Measurements from ENCODE around the gene KRTAP4-1. TPM values are rescaled to one million over a fixed set of nuclear protein-coding genes. Genes with fewer than 3 reads are reported as not detected.

KRTAP4-1 gene
- not detected in 2 replicates for total RNA-seq

DNA sequence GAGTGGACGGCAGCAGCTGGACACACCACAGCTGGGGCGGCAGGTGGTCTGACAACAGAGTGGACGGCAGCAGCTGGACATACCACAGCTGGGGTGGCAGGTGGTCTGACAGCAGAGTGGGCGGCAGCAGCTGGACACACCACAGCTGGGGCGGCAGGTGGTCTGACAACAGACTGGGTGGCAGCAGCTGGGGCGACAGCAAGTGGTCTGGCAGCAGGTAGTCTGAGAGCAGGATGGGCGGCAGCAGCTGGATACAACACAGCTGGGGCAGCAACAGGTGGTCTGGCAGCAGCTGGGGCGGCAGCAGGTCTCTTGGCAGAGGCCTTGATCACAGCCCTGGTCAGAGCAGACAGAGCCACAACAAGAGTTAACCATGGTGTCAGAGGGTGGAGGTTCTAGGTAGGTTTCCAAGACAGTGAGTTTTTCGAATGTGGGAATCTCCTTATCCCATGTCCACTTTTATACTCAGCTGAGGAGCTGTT is at the start of gene KRTAP4-1:
TSS of gene KRTAP4-1 (minus strand) at position 432 of the 482 bp plus-strand sequence. CDS start at position 375, 57 bp downstream.

DNA sequence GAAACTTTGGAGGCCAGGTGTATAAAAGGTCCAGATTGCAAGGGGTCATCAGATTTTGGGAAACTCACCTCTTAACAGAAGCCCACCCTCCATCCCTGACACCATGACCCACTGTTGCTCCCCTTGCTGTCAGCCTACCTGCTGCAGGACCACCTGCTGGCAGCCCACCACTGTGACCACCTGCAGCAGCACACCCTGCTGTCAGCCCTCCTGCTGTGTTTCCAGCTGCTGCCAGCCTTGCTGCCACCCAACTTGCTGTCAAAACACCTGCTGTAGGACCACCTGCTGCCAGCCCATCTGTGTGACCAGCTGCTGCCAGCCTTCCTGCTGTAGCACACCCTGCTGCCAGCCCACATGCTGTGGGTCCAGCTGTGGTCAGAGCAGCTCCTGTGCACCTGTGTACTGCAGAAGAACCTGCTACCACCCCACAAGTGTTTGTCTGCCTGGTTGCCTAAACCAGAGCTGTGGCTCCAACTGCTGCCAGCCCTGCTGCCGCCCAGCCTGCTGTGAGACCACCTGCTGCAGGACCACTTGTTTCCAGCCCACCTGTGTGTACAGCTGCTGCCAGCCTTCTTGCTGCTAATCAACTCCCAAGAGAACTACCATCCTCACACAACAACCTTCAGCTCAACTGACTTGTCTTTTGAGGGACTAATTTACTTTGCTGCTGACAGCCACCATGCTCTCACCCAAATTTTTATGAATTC is 47.8 kb upstream of the KRTAP4-1 start, which contains the start of gene KRTAP9-3:
TSS of gene KRTAP9-3 (plus strand) at position 51 of the 707 bp plus-strand sequence. CDS start at position 104, 53 bp downstream.

DNA sequence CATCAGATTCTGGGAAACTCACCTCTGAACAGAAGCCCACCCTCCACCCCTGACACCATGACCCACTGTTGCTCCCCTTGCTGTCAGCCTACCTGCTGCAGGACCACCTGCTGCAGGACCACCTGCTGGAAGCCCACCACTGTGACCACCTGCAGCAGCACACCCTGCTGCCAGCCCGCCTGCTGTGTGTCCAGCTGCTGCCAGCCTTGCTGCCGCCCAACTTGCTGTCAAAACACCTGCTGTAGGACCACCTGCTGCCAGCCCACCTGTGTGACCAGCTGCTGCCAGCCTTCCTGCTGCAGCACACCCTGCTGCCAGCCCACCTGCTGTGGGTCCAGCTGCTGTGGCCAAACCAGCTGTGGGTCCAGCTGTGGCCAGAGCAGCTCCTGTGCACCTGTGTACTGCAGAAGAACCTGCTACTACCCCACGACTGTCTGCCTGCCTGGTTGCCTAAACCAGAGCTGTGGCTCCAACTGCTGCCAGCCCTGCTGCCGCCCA is 41.9 kb upstream of the KRTAP4-1 start, which contains the start of gene KRTAP9-2:
TSS of gene KRTAP9-2 (plus strand) at position 51 of the 498 bp plus-strand sequence. CDS start at position 58, 7 bp downstream.

DNA sequence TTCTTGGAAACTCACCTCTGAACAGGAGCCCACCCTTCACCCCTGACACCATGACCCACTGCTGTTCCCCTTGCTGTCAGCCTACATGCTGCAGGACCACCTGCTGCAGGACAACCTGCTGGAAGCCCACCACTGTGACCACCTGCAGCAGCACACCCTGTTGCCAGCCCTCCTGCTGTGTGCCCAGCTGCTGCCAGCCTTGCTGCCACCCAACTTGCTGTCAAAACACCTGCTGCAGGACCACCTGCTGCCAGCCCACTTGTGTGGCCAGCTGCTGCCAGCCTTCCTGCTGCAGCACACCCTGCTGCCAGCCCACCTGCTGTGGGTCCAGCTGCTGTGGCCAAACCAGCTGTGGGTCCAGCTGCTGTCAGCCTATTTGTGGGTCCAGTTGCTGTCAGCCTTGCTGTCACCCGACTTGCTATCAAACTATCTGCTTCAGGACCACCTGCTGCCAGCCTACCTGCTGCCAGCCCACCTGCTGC is 5.2 kb upstream of the KRTAP4-1 start, which contains the start of gene KRTAP9-1:
TSS of gene KRTAP9-1 (plus strand) at position 51 of the 482 bp plus-strand sequence. CDS start at position 51, 0 bp downstream.

DNA sequence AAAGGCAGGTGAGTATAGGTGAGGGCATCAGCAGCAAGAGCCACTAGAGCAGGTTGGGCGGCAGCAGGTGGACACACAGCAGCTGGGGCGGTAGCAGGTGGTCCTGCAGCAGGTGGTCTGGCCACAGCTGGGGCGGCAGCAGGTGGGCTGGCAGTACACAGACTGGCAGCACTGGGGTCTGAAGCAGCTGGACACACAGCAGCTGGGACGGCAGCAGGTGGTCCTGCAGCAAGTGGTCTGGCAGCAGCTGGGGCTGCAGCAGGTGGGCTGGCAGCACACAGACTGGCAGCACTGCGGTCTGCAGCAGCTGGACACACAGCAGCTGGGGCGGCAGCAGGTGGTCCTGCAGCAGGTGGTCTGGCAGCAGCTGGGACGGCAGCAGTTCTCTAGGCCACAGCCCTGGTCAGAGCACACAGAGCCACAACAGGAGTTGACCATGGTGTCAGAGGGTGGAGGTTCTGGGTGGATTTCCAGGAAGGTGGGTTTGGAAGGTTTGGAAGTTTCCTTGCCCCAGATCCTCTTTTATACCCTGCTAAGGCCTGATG is 6.9 kb downstream of the KRTAP4-1 start, which contains the start of gene KRTAP4-2:
TSS of gene KRTAP4-2 (minus strand) at position 495 of the 545 bp plus-strand sequence. CDS start at position 438, 57 bp downstream.

DNA sequence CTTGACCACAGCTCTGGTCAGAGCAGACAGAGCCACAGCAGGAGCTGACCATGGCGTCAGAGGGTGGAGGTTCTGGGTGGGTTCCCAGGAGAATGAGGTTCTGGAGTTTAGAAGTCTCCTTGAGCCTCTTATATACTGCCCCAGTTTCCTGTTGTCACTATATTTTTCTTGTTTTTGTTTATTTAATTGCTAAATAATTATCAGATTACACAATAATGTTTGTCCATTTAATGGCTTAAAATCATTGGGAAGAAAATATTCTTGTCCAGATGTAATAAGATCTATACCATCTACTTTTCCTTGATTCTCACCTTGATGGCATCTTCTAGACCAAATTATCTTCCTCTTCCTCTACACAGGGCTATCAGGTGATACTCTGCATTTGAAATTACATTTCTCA is 16.6 kb downstream of the KRTAP4-1 start, which contains the start of gene KRTAP4-3:
TSS of gene KRTAP4-3 (minus strand) at position 101 of the 400 bp plus-strand sequence. CDS start at position 52, 49 bp downstream.

DNA sequence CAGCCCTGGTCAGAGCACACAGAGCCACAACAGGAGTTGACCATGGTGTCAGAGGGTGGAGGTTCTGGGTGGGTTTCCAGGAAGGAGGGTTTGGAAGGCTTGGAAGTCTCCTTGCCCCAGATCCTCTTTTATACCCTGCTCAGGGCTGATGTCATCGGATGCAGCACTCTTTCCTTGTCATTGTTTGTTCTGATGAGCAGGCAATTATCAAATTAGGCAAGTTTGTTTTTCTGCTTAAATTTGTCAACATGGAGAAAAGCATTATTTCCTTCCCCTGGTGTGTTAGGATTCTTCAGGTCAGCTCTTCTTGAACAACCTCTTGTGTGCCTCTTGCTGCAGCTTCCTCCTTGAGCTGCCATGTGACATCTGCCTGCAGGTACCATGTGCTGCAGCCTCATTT is 24.1 kb downstream of the KRTAP4-1 start, which contains the start of gene KRTAP4-4:
TSS of gene KRTAP4-4 (minus strand) at position 101 of the 400 bp plus-strand sequence. CDS start at position 44, 57 bp downstream.

DNA sequence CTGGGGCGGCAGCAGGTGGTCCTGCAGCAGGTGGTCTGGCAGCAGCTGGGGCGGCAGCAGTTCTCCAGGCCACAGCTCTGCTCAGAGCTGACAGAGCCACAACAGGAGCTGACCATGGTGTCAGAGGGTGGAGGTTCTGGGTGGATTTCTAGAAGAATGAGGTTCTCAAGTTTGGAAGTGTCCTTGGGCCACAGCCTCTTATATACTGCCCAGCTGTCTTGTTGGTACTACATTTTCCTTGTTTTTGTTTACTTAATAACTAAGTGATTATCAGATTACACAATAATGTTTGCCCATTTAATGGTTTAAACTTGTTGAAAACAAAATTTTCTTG is 35.1 kb downstream of the KRTAP4-1 start, which contains the start of gene KRTAP4-5:
TSS of gene KRTAP4-5 (minus strand) at position 174 of the 334 bp plus-strand sequence. CDS start at position 116, 58 bp downstream.

DNA sequence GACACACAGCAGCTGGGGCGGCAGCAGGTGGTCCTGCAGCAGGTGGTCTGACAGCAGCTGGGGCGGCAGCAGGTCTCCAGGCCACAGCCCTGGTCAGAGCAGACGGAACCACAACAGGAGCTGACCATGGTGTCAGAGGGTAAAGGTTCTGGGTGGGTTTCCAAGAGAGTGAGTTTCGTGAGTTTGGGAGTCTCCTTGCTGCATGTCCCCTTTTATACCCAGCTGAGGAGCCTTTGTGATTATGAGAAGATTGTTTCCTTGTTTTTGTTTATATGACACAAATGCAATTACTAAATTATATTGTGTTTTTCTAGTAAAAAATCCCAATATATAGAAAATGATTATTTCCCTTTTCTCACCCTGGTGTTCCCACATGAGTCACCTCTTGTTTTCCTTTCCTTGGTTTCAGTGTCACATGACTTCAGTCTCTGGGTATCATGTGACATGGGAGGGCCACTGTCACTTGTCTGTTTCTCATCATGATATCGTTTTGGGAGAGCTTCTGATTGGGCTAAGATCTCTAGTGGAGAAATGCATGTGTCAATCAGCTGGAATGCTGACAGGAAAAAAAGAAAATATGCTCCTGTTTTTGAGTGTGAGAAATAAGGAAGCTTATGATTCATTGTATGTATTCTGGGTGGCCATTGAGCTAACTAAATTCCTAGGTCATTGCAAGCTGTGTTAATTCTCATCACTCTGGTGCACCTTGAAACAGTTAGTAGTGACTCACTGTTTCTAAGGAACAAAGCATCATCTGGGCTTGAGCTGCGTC is 44.2 kb downstream of the KRTAP4-1 start, which contains the start of gene KRTAP4-6:
TSS of gene KRTAP4-6 (minus strand) at position 185 of the 772 bp plus-strand sequence. CDS start at position 128, 57 bp downstream.

Other genes starting within 250 kb of the KRTAP4-1 start
- 1.1 TPM in 1 of 2 replicates, not detected in the other for gene KRT23, start 247.3 kb downstream of the KRTAP4-1 start, total RNA-seq
- gene KRT39, start 218.0 kb downstream of the KRTAP4-1 start, total RNA-seq, result not detected in 2 replicates
- gene KRT40, start 200.6 kb downstream of the KRTAP4-1 start, total RNA-seq, result not detected in 2 replicates
- not detected in 2 replicates for gene KRTAP3-3, start 190.7 kb downstream of the KRTAP4-1 start, total RNA-seq
- gene KRTAP3-2, start 185.0 kb downstream of the KRTAP4-1 start, total RNA-seq, result 0.16 TPM in 1 of 2 replicates, not detected in the other
- gene KRTAP3-1, start 175.8 kb downstream of the KRTAP4-1 start, total RNA-seq, result not detected in 2 replicates
- not detected in 2 replicates for gene KRTAP1-5, start 157.7 kb downstream of the KRTAP4-1 start, total RNA-seq
- not detected in 2 replicates for gene KRTAP1-4, start 154.7 kb downstream of the KRTAP4-1 start, total RNA-seq
- gene KRTAP1-3, start 150.0 kb downstream of the KRTAP4-1 start, total RNA-seq, result not detected in 2 replicates
- gene KRTAP1-1, start 143.5 kb downstream of the KRTAP4-1 start, total RNA-seq, result not detected in 2 replicates
- gene KRTAP2-1, start 137.6 kb downstream of the KRTAP4-1 start, total RNA-seq, result not detected in 2 replicates
- gene KRTAP2-2, start 129.7 kb downstream of the KRTAP4-1 start, total RNA-seq, result not detected in 2 replicates
- gene KRTAP2-3, start 124.8 kb downstream of the KRTAP4-1 start, total RNA-seq, result not detected in 2 replicates
- gene KRTAP2-4, start 119.0 kb downstream of the KRTAP4-1 start, total RNA-seq, result not detected in 2 replicates
- gene KRTAP4-7, start 100.8 kb downstream of the KRTAP4-1 start, total RNA-seq, result not detected in 2 replicates
- gene KRTAP4-8, start 86.8 kb downstream of the KRTAP4-1 start, total RNA-seq, result not detected in 2 replicates
- not detected in 2 replicates for gene KRTAP4-16, start 82.7 kb downstream of the KRTAP4-1 start, total RNA-seq
- not detected in 2 replicates for gene KRTAP4-9, start 79.5 kb downstream of the KRTAP4-1 start, total RNA-seq
- not detected in 2 replicates for gene KRTAP4-11, start 66.5 kb downstream of the KRTAP4-1 start, total RNA-seq
- not detected in 2 replicates for gene KRTAP4-12, start 60.7 kb downstream of the KRTAP4-1 start, total RNA-seq
- gene KRTAP4-6, start 44.4 kb downstream of the KRTAP4-1 start, total RNA-seq, result not detected in 2 replicates
- not detected in 2 replicates for gene KRTAP4-5, start 35.1 kb downstream of the KRTAP4-1 start, total RNA-seq
- not detected in 2 replicates for gene KRTAP4-4, start 24.2 kb downstream of the KRTAP4-1 start, total RNA-seq
- gene KRTAP4-3, start 16.7 kb downstream of the KRTAP4-1 start, total RNA-seq, result not detected in 2 replicates
- not detected in 2 replicates for gene KRTAP4-2, start 6.7 kb downstream of the KRTAP4-1 start, total RNA-seq
- gene KRTAP9-1, start 5.0 kb upstream of the KRTAP4-1 start, total RNA-seq, result not detected in 2 replicates
- gene KRTAP9-2, start 41.7 kb upstream of the KRTAP4-1 start, total RNA-seq, result not detected in 2 replicates
- not detected in 2 replicates for gene KRTAP9-3, start 47.5 kb upstream of the KRTAP4-1 start, total RNA-seq
- not detected in 2 replicates for gene KRTAP9-8, start 53.1 kb upstream of the KRTAP4-1 start, total RNA-seq
- not detected in 2 replicates for gene KRTAP9-4, start 64.8 kb upstream of the KRTAP4-1 start, total RNA-seq
- gene KRTAP9-9, start 70.5 kb upstream of the KRTAP4-1 start, total RNA-seq, result not detected in 2 replicates
- gene KRTAP9-6, start 80.5 kb upstream of the KRTAP4-1 start, total RNA-seq, result not detected in 2 replicates
- not detected in 2 replicates for gene KRTAP9-7, start 90.8 kb upstream of the KRTAP4-1 start, total RNA-seq
- not detected in 2 replicates for gene KRTAP29-1, start 117.9 kb upstream of the KRTAP4-1 start, total RNA-seq
- gene KRTAP16-1, start 124.4 kb upstream of the KRTAP4-1 start, total RNA-seq, result not detected in 2 replicates
- not detected in 2 replicates for gene KRTAP17-1, start 130.8 kb upstream of the KRTAP4-1 start, total RNA-seq
- not detected in 2 replicates for gene KRT33A, start 165.9 kb upstream of the KRTAP4-1 start, total RNA-seq
- not detected in 2 replicates for gene KRT33B, start 184.9 kb upstream of the KRTAP4-1 start, total RNA-seq
- 0.44 and 0.49 TPM in 2 replicates for gene KRT34, start 197.4 kb upstream of the KRTAP4-1 start, total RNA-seq
- not detected in 2 replicates for gene KRT31, start 212.7 kb upstream of the KRTAP4-1 start, total RNA-seq
- gene KRT37, start 239.7 kb upstream of the KRTAP4-1 start, total RNA-seq, result not detected in 2 replicates

Measured in bladder microvascular endothelial cell (primary cell).